PFSK-1 (cell line): ENCODE measurements around the gene NFE2L3.

Experiments used
- POLR2AphosphoS5 ChIP-seq: IDR thresholded peaks from 2 replicates; pipeline ENCODE4 v1.6.1; 2012; ENCODE audit warnings: low read depth, mild to moderate bottlenecking, control low read depth, low read length, moderate library complexity
- TAF1 ChIP-seq: IDR thresholded peaks from 2 replicates; pipeline ENCODE4 v1.6.1; 2012; ENCODE audit warnings: low read length, control low read depth, borderline replicate concordance; ENCODE audit not compliant: insufficient read depth
- TF ChIP-seq, protein P1 (sequence below), 2 experiments: IDR thresholded peaks; 2 replicates each; pipeline versions ENCODE4 v1.6.1 to v1.8.0; 2011 to 2012; ENCODE audit warnings: low read depth in 2 of 2, low read length in 2 of 2, control low read depth in 1 of 2, inconsistent platforms in 1 of 2, mild to moderate bottlenecking in 1 of 2, moderate library complexity in 1 of 2; ENCODE audit not compliant: insufficient read depth in 1 of 2

DNA sequence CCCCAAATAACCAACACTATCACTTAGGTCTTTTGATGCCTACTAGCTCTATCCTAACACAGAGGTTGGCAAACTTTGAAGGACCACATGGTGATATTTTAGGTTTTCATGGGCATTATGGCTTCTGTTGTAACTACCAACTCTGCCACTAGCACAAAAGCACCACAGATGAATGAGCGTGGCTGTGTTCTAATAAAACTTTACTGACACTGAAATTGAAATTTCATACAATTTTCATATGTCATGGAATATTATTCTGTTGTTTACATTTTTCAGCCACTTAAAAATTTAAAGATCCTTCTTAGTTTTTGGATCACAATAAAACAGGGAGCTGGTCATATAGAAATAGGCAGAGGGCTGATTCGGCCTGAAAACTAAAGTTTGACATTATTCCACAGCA is 76.0 kb downstream of the NFE2L3 start:
- TF ChIP-seq POLR2AphosphoS5 (no peak), TAF1 (no peak)
- TF ChIP-seq, protein P1, sequence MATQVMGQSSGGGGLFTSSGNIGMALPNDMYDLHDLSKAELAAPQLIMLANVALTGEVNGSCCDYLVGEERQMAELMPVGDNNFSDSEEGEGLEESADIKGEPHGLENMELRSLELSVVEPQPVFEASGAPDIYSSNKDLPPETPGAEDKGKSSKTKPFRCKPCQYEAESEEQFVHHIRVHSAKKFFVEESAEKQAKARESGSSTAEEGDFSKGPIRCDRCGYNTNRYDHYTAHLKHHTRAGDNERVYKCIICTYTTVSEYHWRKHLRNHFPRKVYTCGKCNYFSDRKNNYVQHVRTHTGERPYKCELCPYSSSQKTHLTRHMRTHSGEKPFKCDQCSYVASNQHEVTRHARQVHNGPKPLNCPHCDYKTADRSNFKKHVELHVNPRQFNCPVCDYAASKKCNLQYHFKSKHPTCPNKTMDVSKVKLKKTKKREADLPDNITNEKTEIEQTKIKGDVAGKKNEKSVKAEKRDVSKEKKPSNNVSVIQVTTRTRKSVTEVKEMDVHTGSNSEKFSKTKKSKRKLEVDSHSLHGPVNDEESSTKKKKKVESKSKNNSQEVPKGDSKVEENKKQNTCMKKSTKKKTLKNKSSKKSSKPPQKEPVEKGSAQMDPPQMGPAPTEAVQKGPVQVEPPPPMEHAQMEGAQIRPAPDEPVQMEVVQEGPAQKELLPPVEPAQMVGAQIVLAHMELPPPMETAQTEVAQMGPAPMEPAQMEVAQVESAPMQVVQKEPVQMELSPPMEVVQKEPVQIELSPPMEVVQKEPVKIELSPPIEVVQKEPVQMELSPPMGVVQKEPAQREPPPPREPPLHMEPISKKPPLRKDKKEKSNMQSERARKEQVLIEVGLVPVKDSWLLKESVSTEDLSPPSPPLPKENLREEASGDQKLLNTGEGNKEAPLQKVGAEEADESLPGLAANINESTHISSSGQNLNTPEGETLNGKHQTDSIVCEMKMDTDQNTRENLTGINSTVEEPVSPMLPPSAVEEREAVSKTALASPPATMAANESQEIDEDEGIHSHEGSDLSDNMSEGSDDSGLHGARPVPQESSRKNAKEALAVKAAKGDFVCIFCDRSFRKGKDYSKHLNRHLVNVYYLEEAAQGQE (IDR thresholded peaks at IDR 0.05; ENCODE audit: insufficient read depth in 1 of 2, low read depth in 2 of 2, low read length in 2 of 2), result no peak
